ENCODE data around the gene LYPD6.

Gene LYPD6

GRCh38 chr2:149420053-149420963 lies 89.9 kb downstream of the LYPD6 start:
- Histone ChIP-seq H3K36me3 (ENCODE audit: control insufficient read depth, insufficient read depth, low read length) (no peaks in the 10 kb centered on the region), H3K27me3 (ENCODE audit: control insufficient read depth, insufficient read depth, low read length) (no peaks in the 10 kb centered on the region), H3K9ac (ENCODE audit: low read length) (no peak overlapping the region), H3K4me3 (ENCODE audit: low read length) (no peak overlapping the region), H3K4me1 (ENCODE audit: control insufficient read depth, insufficient read depth, low read length) (no peaks in the 10 kb centered on the region), H3K27ac (ENCODE audit: low read depth, low read length) (no peak overlapping the region)

GRCh38 chr2:149421791-149422190 lies 91.4 kb downstream of the LYPD6 start:
- Histone ChIP-seq H3K4me1 (ENCODE audit: control insufficient read depth, insufficient read depth, low read length) (no peaks in the 10 kb centered on the region), H3K27me3 (ENCODE audit: control insufficient read depth, insufficient read depth, low read length) (no peaks in the 10 kb centered on the region), H3K9ac (ENCODE audit: low read length) (no peak overlapping the region), H3K4me3 (ENCODE audit: low read length) (no peak overlapping the region), H3K36me3 (ENCODE audit: control insufficient read depth, insufficient read depth, low read length) (no peaks in the 10 kb centered on the region), H3K27ac (ENCODE audit: low read depth, low read length) (no peak overlapping the region)

- H3K4me1 ChIP-seq (ENCODE audit: control insufficient read depth, insufficient read depth, low read length) = no peaks in the 10 kb centered on the region
- H3K4me3 ChIP-seq (ENCODE audit: low read length) = no peak overlapping the region
- no peak overlapping the region for H3K27ac ChIP-seq (ENCODE audit: low read depth, low read length)
- H3K9ac ChIP-seq (ENCODE audit: low read length) = no peak overlapping the region
- no peaks in the 10 kb centered on the region for H3K36me3 ChIP-seq (ENCODE audit: control insufficient read depth, insufficient read depth, low read length)
- no peaks in the 10 kb centered on the region for H3K27me3 ChIP-seq (ENCODE audit: control insufficient read depth, insufficient read depth, low read length)
These were observed 92.1 kb downstream of the LYPD6 start for GRCh38 chr2:149422337-149422990.

DNA sequence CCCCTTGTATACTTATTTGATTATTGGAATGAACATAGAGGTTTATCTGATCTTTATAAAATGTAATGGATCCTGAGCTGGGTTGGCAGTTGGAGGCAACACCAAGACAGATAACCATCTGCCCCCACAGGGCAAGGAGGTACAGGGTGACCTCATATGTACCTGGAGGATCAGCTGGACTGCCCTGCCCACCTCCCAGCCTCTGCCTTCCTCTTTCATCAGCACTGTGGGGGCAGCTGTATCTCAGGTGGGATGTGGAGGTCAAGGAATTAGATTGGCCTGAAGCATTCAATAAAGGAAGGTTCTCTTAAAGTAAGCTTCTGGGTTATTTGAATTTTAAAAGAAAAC lies 92.6 kb downstream of the LYPD6 start:
- no peak overlapping the region for H3K27ac ChIP-seq (ENCODE audit: low read depth, low read length)
- no peak overlapping the region for H3K4me3 ChIP-seq (ENCODE audit: low read length)
- H3K4me1 ChIP-seq (ENCODE audit: control insufficient read depth, insufficient read depth, low read length) = no peaks in the 10 kb centered on the region
- H3K36me3 ChIP-seq (ENCODE audit: control insufficient read depth, insufficient read depth, low read length) = no peaks in the 10 kb centered on the region
- H3K27me3 ChIP-seq (ENCODE audit: control insufficient read depth, insufficient read depth, low read length) = no peaks in the 10 kb centered on the region
- H3K9ac ChIP-seq (ENCODE audit: low read length) = no peak overlapping the region

- no peaks in the 10 kb centered on the region for H3K36me3 ChIP-seq (ENCODE audit: control insufficient read depth, insufficient read depth, low read length)
- H3K4me3 ChIP-seq (ENCODE audit: low read length) = no peak overlapping the region
- no peaks in the 10 kb centered on the region for H3K27me3 ChIP-seq (ENCODE audit: control insufficient read depth, insufficient read depth, low read length)
- H3K27ac ChIP-seq (ENCODE audit: low read depth, low read length) = no peak overlapping the region
- H3K4me1 ChIP-seq (ENCODE audit: control insufficient read depth, insufficient read depth, low read length) = no peaks in the 10 kb centered on the region
- no peak overlapping the region for H3K9ac ChIP-seq (ENCODE audit: low read length)
These were observed 93.2 kb downstream of the LYPD6 start for GRCh38 chr2:149423630-149424029.

DNA sequence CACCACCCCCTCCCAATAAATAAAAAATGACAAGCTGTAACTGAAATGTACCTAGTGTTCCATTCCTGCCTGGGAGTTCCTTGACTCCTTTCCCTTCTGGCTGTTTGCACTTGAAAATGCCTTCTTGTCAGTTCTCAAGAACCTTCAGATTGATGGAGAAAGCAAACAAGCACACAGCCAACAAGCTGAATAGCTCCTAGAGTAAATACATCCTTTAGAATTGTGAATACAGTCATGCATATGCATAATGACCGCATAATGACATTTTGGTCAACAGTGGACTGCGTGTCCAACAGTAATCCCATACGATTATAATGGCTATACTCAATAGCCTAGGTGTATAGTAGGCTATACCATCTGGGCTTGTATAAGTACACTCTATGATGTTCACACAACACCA lies 97.0 kb downstream of the LYPD6 start:
- Histone ChIP-seq H3K36me3 (ENCODE audit: control insufficient read depth, insufficient read depth, low read length) (no peaks in the 10 kb centered on the region), H3K4me3 (ENCODE audit: low read length) (no peak overlapping the region)

DNA sequence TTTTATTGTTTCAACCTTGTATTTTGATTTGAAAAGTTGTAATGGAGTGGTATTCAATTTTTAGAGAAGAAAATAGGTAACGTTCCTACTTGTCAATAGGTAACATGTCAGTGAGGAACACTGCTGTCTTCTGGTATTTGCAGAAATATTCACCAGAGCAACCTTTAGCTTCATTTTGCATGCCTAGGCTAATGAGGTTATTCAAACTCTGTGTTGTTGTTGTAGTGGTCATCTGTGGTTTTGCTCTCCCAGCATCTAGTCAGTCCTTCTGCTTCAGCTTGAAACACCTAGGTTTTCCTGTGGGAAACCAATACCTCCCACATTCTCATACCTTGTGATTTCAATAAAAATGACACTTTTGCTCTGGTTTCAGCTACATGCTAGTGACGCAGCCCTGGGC lies 98.4 kb downstream of the LYPD6 start:
- Histone ChIP-seq H3K27ac (ENCODE audit: low read depth, low read length) (no peak overlapping the region), H3K4me1 (ENCODE audit: control insufficient read depth, insufficient read depth, low read length) (no peaks in the 10 kb centered on the region), H3K36me3 (ENCODE audit: control insufficient read depth, insufficient read depth, low read length) (no peaks in the 10 kb centered on the region), H3K4me3 (ENCODE audit: low read length) (no peak overlapping the region), H3K9ac (ENCODE audit: low read length) (no peak overlapping the region), H3K27me3 (ENCODE audit: control insufficient read depth, insufficient read depth, low read length) (no peaks in the 10 kb centered on the region)

More for the DNA sequence above, 97.0 kb downstream of the LYPD6 start:
- H3K27ac ChIP-seq (ENCODE audit: low read depth, low read length) = no peak overlapping the region
- H3K27me3 ChIP-seq (ENCODE audit: control insufficient read depth, insufficient read depth, low read length) = no peaks in the 10 kb centered on the region
- H3K4me1 ChIP-seq (ENCODE audit: control insufficient read depth, insufficient read depth, low read length) = no peaks in the 10 kb centered on the region
- H3K9ac ChIP-seq (ENCODE audit: low read length) = no peak overlapping the region

DNA sequence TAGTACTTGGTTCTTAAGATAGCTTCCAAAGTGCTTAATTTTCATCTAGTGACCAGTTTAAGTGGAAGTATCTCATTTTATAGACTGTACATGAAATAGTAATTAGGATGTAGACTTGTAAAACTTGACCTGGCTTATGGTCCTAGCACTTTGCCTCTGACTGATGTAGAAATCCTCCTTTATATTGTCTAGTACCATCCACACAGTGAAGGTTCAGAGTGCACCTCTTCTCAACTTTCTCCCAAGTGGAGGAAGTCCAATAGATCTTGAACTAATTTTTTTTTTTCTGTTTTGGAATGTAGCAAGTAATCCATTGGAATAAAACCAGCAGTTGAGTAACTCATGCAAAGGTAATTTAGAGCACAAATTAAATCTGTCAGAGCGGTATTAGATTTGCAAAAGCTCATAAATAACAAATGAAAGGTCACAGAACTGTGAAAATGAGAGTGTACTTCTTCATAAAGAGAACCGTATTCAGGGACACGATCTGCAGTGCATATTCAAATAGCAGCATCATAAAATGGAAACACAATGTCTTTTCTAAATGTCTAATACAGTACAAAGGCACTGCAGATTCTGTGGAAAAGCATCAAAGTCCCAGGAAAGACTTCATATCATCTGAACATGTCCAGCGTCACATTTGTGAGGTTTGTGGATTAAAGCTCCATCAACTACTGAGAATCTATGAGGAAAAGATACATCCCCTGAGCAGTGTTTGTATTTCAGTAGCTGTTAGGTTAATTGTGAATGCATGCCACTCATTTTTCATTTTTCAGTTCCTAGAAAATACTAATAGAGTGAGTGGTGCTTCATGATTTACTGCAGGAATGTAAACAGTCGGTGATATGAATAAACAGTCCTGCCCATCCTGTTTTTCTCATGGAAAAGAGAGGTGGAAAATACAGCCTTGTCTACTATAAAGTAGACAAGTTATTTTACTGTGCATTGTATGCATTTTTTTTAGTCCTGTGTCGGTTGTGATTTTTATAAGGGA lies 100.7 kb downstream of the LYPD6 start:
- H3K4me3 ChIP-seq (ENCODE audit: low read length) = no peak overlapping the region
- no peak overlapping the region for H3K9ac ChIP-seq (ENCODE audit: low read length)
- H3K27me3 ChIP-seq (ENCODE audit: control insufficient read depth, insufficient read depth, low read length) = no peaks in the 10 kb centered on the region
- H3K27ac ChIP-seq (ENCODE audit: low read depth, low read length) = no peak overlapping the region
- no peaks in the 10 kb centered on the region for H3K36me3 ChIP-seq (ENCODE audit: control insufficient read depth, insufficient read depth, low read length)
- H3K4me1 ChIP-seq (ENCODE audit: control insufficient read depth, insufficient read depth, low read length) = no peaks in the 10 kb centered on the region

GRCh38 chr2:149438330-149438960 lies 108.1 kb downstream of the LYPD6 start:
- no peaks in the 10 kb centered on the region for H3K27me3 ChIP-seq (ENCODE audit: control insufficient read depth, insufficient read depth, low read length)
- H3K36me3 ChIP-seq (ENCODE audit: control insufficient read depth, insufficient read depth, low read length) = no peaks in the 10 kb centered on the region
- H3K4me3 ChIP-seq (ENCODE audit: low read length) = no peak overlapping the region
- H3K9ac ChIP-seq (ENCODE audit: low read length) = no peak overlapping the region
- H3K27ac ChIP-seq (ENCODE audit: low read depth, low read length) = no peak overlapping the region
- H3K4me1 ChIP-seq (ENCODE audit: control insufficient read depth, insufficient read depth, low read length) = no peaks in the 10 kb centered on the region

DNA sequence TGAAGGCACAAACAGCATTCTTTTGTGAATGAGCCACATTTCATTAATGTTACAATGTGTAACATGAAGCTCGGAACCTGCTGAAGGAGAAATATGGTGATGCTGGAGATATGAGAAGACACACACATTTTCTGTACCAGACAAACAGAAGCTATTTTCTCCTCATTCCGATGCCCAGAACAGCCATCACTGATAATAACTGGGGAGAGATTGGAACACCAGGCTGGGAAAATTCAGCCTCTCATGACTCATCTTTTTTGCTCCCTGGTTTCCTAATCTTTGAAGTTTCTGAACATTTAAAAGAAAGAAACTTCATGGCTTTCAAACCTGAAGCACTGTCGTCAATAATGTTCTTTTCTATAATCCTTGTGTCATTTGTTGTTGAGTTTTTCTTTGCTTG lies 110.9 kb downstream of the LYPD6 start:
- no peaks in the 10 kb centered on the region for H3K36me3 ChIP-seq (ENCODE audit: control insufficient read depth, insufficient read depth, low read length)
- H3K27me3 ChIP-seq (ENCODE audit: control insufficient read depth, insufficient read depth, low read length) = no peaks in the 10 kb centered on the region
- H3K4me3 ChIP-seq (ENCODE audit: low read length) = no peak overlapping the region
- H3K9ac ChIP-seq (ENCODE audit: low read length) = no peak overlapping the region
- no peaks in the 10 kb centered on the region for H3K4me1 ChIP-seq (ENCODE audit: control insufficient read depth, insufficient read depth, low read length)
- H3K27ac ChIP-seq (ENCODE audit: low read depth, low read length) = no peak overlapping the region

DNA sequence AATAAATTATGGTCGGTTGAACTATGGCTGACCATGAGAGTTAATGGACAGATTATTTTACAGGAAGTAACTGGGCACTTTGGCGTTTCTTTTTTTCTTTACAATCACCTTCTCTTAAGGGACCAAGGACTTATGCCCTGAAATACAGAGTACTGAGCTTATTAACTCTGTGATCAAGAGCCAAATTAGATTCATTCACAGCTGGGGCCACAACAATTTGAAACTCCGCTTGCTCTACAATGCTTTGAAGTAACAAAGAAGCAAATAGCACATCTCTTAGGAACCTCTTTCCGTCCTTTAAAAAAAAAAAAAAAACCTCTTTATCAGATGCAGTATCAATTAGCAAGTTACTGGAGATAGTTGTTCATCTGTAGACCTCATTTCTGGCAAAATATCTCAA lies 112.0 kb downstream of the LYPD6 start:
- Histone ChIP-seq H3K4me1 (ENCODE audit: control insufficient read depth, insufficient read depth, low read length) (no peaks in the 10 kb centered on the region), H3K9ac (ENCODE audit: low read length) (no peak overlapping the region), H3K36me3 (ENCODE audit: control insufficient read depth, insufficient read depth, low read length) (no peaks in the 10 kb centered on the region), H3K27ac (ENCODE audit: low read depth, low read length) (no peak overlapping the region), H3K27me3 (ENCODE audit: control insufficient read depth, insufficient read depth, low read length) (no peaks in the 10 kb centered on the region), H3K4me3 (ENCODE audit: low read length) (no peak overlapping the region)

- no peak overlapping the region for H3K9ac ChIP-seq (ENCODE audit: low read length)
- H3K4me1 ChIP-seq (ENCODE audit: control insufficient read depth, insufficient read depth, low read length) = no peaks in the 10 kb centered on the region
- H3K36me3 ChIP-seq (ENCODE audit: control insufficient read depth, insufficient read depth, low read length) = no peaks in the 10 kb centered on the region
These were observed 112.8 kb downstream of the LYPD6 start for GRCh38 chr2:149443150-149443549.

More at GRCh38 chr2:149443150-149443549, 112.8 kb downstream of the LYPD6 start:
- no peak overlapping the region for H3K4me3 ChIP-seq (ENCODE audit: low read length)
- H3K27ac ChIP-seq (ENCODE audit: low read depth, low read length) = no peak overlapping the region
- H3K27me3 ChIP-seq (ENCODE audit: control insufficient read depth, insufficient read depth, low read length) = no peaks in the 10 kb centered on the region

Data from rectal smooth muscle tissue (tissue), 1 donor.